Measurements from ENCODE around the gene XIRP1. TPM values are rescaled to one million over a fixed set of nuclear protein-coding genes. Genes with fewer than 3 reads are reported as not detected.

Gene XIRP1
- total RNA-seq, 2 donors from 2014 or later = not detected

- TF ChIP-seq, protein P1, sequence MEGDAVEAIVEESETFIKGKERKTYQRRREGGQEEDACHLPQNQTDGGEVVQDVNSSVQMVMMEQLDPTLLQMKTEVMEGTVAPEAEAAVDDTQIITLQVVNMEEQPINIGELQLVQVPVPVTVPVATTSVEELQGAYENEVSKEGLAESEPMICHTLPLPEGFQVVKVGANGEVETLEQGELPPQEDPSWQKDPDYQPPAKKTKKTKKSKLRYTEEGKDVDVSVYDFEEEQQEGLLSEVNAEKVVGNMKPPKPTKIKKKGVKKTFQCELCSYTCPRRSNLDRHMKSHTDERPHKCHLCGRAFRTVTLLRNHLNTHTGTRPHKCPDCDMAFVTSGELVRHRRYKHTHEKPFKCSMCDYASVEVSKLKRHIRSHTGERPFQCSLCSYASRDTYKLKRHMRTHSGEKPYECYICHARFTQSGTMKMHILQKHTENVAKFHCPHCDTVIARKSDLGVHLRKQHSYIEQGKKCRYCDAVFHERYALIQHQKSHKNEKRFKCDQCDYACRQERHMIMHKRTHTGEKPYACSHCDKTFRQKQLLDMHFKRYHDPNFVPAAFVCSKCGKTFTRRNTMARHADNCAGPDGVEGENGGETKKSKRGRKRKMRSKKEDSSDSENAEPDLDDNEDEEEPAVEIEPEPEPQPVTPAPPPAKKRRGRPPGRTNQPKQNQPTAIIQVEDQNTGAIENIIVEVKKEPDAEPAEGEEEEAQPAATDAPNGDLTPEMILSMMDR (IDR thresholded peaks at IDR 0.05) = no peak
- TF ChIP-seq POLR2A (IDR thresholded peaks at IDR 0.05) = no peak
- intact Hi-C loops (cut with DNase I) = loop anchor here (5.0 kb wide), 1 partner anchor 39 kb away; no protein-coding TSS in a partner anchor
- H3K36me3 ChIP-seq (replicated peaks in 1 of 2; ENCODE audit: insufficient read depth in 1 of 2, low read depth in 2 of 2) = peaks cover 10 to 15% of the 10 kb centered on the region in 2 donors
- H3K9me3 ChIP-seq = no peaks in the 10 kb centered on the region
- H3K4me1 ChIP-seq = peaks cover 79% of the 10 kb centered on the region
- no peaks in the 10 kb centered on the region for H3K27me3 ChIP-seq
- no peak for ATAC-seq
- WGBS, 2 donors = 51 to 59% methylated on average over 7 to 9 of the region's 9 CpGs
- DNase-seq = peak in 1 of 4 donors; percentile 39
- peak overlapping the region; percentile 33 to 100 (median 100) for H3K27ac ChIP-seq
- no peak overlapping the region for H3K4me3 ChIP-seq
These were observed 43.8 kb downstream of the XIRP1 start for GRCh38 chr3:39148435-39149058.

DNA sequence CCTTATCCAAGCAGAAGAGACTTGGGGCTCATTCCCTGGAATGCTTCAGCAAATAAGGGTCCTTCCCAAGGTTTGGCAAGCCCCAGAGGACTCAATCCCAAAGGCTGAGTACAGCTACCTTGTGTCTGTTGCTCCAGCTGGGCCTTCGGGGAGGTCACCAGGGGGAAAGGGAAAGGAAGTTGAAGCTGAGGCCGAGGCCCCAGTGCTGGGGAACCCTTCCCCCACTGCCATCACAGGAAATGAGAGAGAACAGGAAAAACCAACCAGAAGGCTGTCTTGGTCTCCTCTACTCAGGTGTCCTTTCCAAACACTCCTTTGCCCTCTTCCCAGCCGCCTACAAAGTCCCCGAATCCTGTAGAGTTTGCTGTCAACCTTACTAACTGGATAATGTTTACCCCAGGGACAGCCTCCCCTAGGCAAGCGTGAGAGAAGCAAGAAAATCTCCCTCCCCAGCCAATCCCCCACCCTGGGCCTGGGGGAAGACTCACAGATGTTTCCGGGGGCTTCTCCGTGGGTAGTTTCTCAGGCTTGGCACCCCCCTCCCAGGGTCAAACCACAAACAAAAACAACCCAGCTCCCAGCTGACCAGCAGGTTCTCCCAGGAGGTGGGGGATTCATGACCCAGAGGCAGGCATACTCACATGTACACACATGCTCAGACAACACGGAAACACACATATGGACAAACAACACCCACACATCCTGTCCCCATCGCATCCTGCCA, 44.5 kb downstream of the XIRP1 start:
- no peak overlapping the region for H3K4me3 ChIP-seq
- intact Hi-C loops (cut with DNase I) = loop anchor here (5.0 kb wide), 1 partner anchor 39 kb away; no protein-coding TSS in a partner anchor
- ATAC-seq (no peak), DNase-seq (peak in 2 of 4 donors; percentile 34 to 59)
- no peaks in the 10 kb centered on the region for H3K9me3 ChIP-seq
- H3K27ac ChIP-seq = peak overlapping the region; percentile 33 to 100 (median 100)
- H3K36me3 ChIP-seq (replicated peaks in 1 of 2; ENCODE audit: insufficient read depth in 1 of 2, low read depth in 2 of 2) = peaks cover 16 to 21% of the 10 kb centered on the region in 2 donors
- TF ChIP-seq POLR2A (IDR thresholded peaks at IDR 0.05) = no peak
- TF ChIP-seq, protein P1 (IDR thresholded peaks at IDR 0.05) = no peak
- WGBS, 2 donors = 29 to 32% methylated on average over 9 of the region's 9 CpGs
- H3K4me1 ChIP-seq = peaks cover 86% of the 10 kb centered on the region
- no peaks in the 10 kb centered on the region for H3K27me3 ChIP-seq

DNA sequence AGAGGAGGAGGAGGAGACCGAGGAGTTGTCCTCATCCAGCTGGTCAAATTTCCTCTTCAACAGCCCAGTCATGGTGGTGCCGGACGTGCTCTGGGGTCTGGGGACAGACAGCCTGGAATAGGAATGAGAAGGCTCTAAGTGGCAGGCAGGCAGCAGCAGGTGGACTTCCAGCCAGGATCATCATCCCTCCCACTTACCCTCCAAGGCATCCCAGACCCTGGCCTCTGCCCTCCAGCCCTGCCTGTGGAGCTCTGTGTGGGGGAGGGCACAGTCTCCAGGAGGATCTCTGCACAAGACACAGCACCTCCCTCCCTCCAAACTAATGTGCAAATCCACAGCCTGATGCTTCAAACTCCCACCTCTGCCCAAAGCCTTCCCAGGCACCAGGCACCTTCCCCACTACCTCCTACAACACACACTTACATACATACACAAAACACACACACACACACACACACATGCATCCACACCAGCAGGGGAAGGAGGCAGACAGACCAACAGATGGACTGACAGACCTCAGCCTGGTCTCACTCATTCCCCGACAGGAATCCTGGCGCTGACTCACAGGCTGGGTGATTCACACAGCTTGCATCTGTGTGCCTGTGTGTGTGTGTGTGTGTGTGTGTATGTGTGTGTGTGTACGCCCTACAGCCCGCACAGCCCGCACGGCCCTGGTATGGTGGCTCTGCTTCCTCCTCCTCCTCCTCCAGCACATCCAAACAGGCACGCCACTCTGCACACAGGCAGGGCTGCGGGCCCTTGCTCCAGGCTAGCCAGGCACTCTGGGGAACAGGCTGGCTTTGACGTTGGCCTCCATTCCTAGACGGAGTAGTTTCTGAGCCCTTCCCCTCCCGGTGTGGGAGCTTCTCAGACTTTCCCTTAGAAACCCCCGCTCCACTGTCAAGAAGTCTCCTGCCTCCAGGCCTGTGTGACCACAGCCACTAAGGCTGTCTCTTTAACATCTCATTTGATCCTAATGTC, 45.5 kb downstream of the XIRP1 start:
- intact Hi-C loops (cut with DNase I) = loop anchor here (5.0 kb wide), 1 partner anchor 40 kb away; no protein-coding TSS in a partner anchor
- Histone ChIP-seq H3K4me3 (no peak overlapping the region), H3K27ac (peak overlapping the region; percentile 33 to 100 (median 100)), H3K36me3 (replicated peaks in 1 of 2; ENCODE audit: insufficient read depth in 1 of 2, low read depth in 2 of 2) (peaks cover 20 to 21% of the 10 kb centered on the region in 2 donors), H3K4me1 (peaks cover 90% of the 10 kb centered on the region), H3K9me3 (no peaks in the 10 kb centered on the region), H3K27me3 (no peaks in the 10 kb centered on the region)
- WGBS, 2 donors = 25 to 37% methylated on average over 11 to 15 of the region's 15 CpGs
- DNase-seq (peak; percentile 59 to 85 (median 73)), ATAC-seq (peak; percentile 25)
- TF ChIP-seq, protein P1 (IDR thresholded peaks at IDR 0.05) = peak in 1 of 7 experiments; percentile 3
- TF ChIP-seq POLR2A (IDR thresholded peaks at IDR 0.05) = peak in 1 of 3 donors; percentile 28

DNA sequence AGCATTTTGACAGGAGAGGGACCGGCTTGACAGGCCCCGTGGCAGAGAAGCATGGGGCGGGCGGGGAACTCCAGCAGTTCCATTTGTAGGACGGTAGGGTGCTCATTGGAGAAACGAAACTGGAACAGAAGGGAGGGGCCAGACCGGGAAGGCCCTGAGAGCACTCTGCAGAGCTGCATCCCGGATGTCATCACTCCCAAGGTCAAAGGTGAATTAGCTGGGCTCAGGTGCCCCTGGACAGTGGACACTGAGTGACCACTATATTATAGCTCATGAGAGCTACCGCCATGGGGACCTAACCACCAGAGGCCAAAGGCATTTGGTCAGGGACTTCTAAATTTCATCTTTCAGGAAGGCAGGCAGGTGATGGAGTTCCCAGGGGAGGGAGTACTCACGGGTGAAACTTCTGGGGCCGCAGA, 46.3 kb downstream of the XIRP1 start:
- no peak overlapping the region for H3K4me3 ChIP-seq
- H3K4me1 ChIP-seq = peaks cover 90% of the 10 kb centered on the region
- peaks cover 20 to 21% of the 10 kb centered on the region in 2 donors for H3K36me3 ChIP-seq (replicated peaks in 1 of 2; ENCODE audit: insufficient read depth in 1 of 2, low read depth in 2 of 2)
- intact Hi-C loops (cut with DNase I) = loop anchor here (5.0 kb wide), 1 partner anchor 41 kb away; no protein-coding TSS in a partner anchor
- 54 to 56% methylated on average over 11 of the region's 11 CpGs for WGBS, 2 donors
- H3K27me3 ChIP-seq = no peaks in the 10 kb centered on the region
- DNase-seq (peak in 1 of 4 donors; percentile 63), ATAC-seq (no peak)
- H3K27ac ChIP-seq = peak overlapping the region; percentile 33 to 100 (median 100)
- H3K9me3 ChIP-seq = no peaks in the 10 kb centered on the region
- no peak for TF ChIP-seq POLR2A (IDR thresholded peaks at IDR 0.05)
- TF ChIP-seq, protein P1 (IDR thresholded peaks at IDR 0.05) = peak in 1 of 7 experiments; percentile 24
